HL-60/S4 treated with retinoic acid at 250 ng/mL for 4 days and 3 days (cell line): Measurements from ENCODE around the gene POU3F1.

Experiments
- in situ Hi-C: fragments of 300-500 bp; cut with MboI; formaldehyde crosslinking; loops from 2 replicates; pipeline ENCODE4 v1.7.0; 2022; ENCODE audit warnings: low sequenced_read_pairs

Gene POU3F1

DNA sequence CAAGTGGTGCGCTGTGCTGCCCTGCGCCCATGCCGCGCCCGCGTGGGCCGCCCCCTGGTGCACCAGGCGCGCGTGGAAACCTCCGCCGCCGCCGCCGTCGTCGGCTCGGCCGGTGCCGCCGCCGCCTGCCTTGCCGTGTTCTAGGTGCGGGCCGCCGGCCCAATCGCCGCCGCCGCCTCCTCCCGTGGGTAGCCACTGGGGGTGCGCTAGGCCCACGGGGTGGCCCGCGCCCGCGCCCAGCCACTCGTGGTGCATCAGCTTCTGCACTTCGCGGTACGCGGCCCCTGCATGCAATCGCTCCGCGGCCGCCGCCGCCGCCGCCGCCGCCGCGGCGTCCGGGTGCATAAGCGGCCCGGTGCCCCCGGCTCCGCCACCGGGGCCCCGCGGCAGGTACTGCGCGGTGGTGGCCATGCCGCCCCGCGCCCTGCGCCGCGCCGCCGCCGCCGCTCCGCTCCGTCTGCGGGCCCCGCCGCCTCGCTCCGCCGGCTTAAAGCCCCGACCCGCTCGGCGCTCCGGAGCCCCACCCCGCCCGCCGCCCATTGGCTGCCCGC is at the start of gene POU3F1:
Gene POU3F1, minus strand, starts transcription at position 461 of the 551 bp plus-strand sequence. Its CDS starts 50 bp downstream, at position 411.
- in situ Hi-C loops = loop anchor here (25.0 kb wide), 1 partner anchor 541 kb away; no protein-coding TSS in a partner anchor

- in situ Hi-C loops = no loop called here
Observed at GRCh38 chr1:38095454-38095931, 48.9 kb upstream of the POU3F1 start.

- in situ Hi-C loops = no loop called here
Observed at GRCh38 chr1:38094711-38095290, 48.2 kb upstream of the POU3F1 start.

DNA sequence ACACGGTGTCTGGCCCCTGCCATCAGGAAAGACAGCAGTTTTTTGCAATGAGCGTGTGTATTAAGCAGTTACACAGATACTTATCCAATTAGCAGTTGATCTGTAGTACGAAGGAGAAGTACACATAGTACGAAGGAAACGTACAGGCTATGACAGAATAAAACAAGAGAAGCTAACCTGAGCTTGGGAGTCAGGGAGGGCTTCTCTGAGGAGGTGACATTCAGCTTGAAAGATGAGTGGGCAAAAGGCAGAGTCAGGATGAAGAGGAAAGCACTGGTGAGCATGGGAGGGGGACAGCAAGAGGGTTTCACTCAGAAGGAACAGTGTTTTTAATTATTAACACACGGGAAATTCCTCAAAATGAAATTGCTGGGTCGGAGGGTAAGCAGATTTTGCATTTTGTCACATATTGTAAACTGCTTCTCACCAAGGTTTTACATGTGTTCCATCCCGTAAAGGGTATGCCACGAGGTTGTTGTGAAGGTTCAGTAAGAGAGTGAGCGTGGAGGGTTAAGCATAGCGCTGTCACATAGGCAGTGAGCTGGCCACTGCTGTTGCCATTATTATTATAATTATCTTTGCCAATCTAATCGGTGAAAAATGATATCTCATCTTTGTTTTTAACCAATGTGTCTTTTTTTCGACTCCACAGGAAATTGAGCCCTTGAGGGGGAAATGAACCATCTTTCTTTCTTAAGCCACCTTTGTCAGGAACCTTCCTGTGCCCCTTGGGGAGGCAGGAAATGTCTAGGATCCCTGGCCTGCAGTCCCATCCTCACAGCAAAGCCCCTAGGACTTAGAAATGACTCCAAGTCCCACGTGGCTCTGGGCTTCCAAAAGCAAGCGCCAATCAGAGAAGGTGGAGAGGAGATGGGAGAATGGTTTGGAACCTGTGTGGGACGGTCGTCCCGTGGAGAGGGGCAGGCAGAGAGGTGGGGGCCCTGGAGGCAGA is 47.3 kb upstream of the POU3F1 start:
- in situ Hi-C loops = no loop called here

GRCh38 chr1:38092256-38092655 is 45.7 kb upstream of the POU3F1 start:
- in situ Hi-C loops = no loop called here

DNA sequence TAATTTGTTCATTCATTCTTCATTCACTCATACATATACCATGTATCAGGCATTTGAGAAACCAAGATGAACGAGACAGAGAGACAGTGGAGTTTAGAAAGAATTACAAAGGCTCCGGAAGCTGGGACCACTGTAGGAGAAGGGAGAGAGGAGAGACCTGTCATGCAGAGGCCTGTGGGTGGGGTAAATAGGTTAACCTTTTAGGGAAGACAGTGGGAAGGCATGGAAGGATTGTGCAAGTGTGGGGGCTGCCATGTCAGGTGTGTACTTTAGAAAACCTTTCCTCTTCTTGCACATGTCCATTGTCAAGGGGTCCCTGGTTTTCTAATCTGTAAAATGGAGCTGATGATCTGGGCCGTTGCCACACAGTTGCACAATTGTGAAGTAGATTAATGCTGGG is 44.2 kb upstream of the POU3F1 start:
- in situ Hi-C loops = no loop called here

GRCh38 chr1:38089712-38090360 is 43.2 kb upstream of the POU3F1 start:
- in situ Hi-C loops = no loop called here

DNA sequence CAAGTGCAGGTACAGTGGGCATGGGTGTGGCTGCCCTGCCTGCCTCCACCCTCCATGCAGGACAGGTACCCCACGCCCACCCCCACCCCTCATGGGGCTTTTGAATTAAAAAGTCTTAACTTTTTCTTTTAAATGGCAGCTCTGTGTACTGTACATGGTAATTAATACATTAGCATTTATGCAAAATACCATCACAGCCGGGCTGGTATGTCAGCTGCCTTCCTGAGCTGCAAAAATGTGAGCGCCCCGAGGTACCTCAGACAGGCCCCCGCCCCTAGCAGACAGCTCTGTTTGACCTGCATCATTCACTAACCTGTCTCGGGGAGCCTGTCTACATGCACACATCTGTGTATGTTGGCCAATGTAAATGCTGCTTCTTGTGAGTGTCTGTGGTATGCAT is 42.2 kb upstream of the POU3F1 start:
- in situ Hi-C loops = no loop called here

- in situ Hi-C loops = no loop called here
Observed at GRCh38 chr1:38088366-38088765, 41.8 kb upstream of the POU3F1 start.

- in situ Hi-C loops = no loop called here
Observed at GRCh38 chr1:38087676-38088075, 41.1 kb upstream of the POU3F1 start.

GRCh38 chr1:38085666-38086330 is 39.2 kb upstream of the POU3F1 start:
- in situ Hi-C loops = no loop called here

DNA sequence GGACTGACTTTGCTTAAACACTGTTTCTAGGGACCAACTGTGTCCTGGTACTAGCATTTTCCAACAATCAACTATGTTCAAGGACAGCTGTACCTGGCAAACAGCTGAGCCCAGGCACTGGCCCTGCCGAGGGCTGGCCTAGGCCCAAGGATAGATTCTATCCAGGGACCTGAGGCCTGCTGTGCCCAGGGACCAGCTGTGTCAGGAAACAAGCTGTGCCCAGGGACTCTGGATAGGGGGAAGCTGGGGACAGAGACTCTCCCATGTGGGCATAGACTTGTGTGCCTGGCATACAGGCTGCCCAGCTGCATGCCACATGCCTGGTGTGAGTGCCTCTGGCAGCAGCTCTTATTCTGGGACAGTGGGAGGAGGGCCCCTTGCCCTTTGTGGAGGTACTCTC is 38.1 kb upstream of the POU3F1 start:
- in situ Hi-C loops = no loop called here

DNA sequence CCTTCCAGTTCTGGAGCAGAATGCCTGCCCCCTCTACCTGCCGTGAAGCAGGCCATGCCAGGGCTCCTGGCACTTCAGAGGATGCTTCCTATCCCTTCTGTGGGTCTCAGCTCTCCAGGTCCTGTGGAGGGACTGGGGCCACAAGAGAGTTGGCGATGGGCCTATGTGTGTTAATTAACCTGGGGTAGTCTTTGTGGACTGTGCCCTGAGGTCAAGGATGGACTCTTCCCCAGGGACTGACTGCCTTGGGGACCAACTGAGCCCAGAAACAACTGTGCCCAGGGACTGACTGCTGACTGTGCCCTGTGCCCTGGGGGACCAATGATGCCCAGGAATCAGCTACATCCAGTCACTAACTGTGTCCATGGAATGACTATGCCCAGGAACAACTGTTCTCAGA is 37.5 kb upstream of the POU3F1 start:
- in situ Hi-C loops = no loop called here

DNA sequence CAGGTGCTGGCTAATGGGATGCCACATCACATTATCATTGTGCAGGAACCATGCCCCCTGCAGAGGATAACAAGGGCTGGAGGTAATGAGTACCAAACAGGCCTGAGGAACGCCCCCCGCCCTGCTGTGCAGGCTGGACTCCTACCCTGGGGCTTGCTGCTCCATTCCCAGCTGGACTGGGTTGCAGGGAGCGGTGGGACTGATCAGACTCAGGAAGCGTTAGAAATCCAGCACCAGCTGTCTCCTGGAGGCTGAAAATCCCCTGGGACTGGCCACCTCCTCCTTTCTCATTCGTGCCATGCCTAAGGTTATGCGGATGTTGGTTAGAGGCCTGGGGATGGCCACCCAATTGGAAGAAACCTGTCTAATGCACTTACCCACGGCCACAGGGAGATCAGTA is 36.9 kb upstream of the POU3F1 start:
- in situ Hi-C loops = no loop called here

DNA sequence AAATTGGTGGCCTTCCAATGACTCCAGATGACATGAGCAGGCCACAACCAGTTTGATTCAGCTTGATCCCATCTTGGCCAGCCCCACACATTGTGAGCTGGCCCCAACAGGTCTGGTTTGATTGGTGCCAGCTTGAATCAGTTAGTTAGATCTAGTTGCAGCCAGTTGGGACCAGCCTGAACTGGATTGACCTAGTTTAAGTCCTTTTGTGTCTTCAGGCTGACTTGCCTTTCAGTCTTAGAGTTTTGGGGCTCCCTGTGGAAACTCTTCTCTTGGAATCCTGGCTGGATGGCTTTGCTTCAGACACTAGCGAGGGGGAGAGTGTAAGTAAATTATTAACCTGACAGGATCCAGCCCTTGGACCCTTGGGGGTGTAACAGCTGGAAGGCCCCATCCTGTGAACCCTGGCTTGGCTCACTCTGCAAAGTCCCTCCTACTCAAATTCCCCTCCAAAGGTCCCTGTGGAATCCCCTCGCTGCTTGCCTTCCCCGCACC is 36.2 kb upstream of the POU3F1 start:
- in situ Hi-C loops = no loop called here

DNA sequence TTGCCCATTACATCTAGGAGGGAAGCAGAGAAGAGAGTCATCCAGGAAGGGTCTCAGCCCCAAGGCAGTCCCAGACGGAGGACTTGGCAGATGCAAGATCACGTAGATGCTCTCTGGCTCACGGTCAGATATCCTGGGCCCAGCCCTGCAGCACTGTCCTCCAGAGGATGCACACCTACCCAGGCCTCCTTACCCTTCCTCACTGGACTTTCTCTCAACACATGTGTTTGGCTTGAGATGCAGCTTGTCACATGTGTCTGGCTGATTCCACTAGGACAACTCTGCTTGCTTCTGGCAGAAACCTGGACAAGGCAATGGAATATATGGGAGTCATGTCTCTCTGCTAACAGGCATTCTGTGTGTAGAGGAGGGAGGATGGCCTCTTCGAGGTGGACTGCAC is 32.4 kb upstream of the POU3F1 start:
- in situ Hi-C loops = no loop called here

- in situ Hi-C loops = no loop called here
Observed at GRCh38 chr1:38077523-38078147, 31.0 kb upstream of the POU3F1 start.

- in situ Hi-C loops = no loop called here
Observed at GRCh38 chr1:38076455-38076854, 29.9 kb upstream of the POU3F1 start.

GRCh38 chr1:38076038-38076437 is 29.4 kb upstream of the POU3F1 start:
- in situ Hi-C loops = no loop called here

DNA sequence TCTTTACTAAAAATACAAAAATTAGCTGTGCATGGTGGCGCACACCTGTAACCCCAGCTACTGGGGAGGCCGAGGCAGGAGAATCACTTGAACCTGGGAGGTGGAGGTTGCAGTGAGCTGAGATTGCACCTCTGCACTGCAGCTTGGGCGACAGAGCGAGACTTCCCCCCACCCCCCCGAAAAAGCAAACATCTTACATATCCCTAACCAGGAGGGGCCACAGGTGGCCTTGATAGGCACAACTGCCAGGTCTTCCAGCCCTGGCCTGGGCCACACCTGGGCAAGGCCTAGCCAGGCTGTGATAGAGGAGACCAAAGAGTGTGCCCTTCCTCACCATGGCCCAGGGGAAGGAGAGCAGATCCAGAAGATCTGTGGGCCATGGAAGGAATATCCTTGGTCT is 28.6 kb upstream of the POU3F1 start:
- in situ Hi-C loops = no loop called here
